Fibroblast of lung (primary cell): ENCODE data around the gene SMG6.

Experiments used
- EZH2 ChIP-seq: IDR thresholded peaks from 2 replicates; pipeline ENCODE4 v1.5.1; 2012; ENCODE audit warnings: low read length, control low read depth, mild to moderate bottlenecking; ENCODE audit errors: missing control alignments
- TF ChIP-seq, protein P1 (sequence below), 2 donors: IDR thresholded peaks in 1 of 2; conservative IDR thresholded peaks in 1 of 2; 1 replicate in 1 of 2; 2 replicates in 1 of 2; pipeline ENCODE4 v1.5.1; 2011 to 2012; ENCODE audit warnings: low read length in 2 of 2, control low read depth in 1 of 2, inconsistent platforms in 1 of 2, low read depth in 1 of 2, mild to moderate bottlenecking in 1 of 2

DNA sequence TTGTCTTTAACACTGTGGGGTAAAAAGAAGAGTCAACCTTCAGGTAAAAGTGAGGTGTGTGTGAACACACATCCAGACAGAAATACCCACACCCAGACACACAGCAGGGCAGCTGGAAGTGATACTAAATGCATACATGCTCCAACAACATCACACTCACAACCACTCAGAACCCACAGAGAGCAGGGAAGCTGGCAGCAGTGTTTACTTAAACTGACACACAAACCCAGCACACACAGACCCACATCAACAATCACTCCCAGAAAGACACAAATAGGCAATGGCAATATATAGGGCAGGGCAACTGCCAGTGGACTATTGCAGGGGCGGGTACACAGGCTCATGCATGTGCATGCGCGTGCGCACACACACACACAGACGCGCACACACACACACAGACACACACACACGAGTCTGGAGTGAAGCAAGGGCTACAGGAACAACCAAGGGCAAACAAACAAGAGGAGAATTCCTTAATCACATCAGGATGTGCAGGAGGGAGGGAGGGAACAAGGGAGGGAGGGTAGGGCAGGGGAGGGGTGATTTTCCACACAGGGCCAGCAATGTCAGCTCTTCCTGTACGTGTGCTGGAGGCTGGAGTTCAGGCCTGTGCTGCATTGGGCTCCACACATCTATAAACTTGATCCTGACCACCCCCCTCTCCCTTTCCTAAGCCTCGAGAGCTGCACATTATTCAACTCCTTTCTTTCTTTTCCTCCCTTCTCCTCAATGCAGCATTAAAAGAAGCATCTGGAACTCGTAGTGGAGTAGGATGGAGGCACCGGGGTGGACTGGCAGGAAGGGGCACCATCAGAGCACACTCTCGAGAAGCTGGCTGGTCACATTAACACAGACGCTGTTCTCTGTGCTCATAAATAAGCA is 218.6 kb downstream of the SMG6 start:
- TF ChIP-seq, protein P1, sequence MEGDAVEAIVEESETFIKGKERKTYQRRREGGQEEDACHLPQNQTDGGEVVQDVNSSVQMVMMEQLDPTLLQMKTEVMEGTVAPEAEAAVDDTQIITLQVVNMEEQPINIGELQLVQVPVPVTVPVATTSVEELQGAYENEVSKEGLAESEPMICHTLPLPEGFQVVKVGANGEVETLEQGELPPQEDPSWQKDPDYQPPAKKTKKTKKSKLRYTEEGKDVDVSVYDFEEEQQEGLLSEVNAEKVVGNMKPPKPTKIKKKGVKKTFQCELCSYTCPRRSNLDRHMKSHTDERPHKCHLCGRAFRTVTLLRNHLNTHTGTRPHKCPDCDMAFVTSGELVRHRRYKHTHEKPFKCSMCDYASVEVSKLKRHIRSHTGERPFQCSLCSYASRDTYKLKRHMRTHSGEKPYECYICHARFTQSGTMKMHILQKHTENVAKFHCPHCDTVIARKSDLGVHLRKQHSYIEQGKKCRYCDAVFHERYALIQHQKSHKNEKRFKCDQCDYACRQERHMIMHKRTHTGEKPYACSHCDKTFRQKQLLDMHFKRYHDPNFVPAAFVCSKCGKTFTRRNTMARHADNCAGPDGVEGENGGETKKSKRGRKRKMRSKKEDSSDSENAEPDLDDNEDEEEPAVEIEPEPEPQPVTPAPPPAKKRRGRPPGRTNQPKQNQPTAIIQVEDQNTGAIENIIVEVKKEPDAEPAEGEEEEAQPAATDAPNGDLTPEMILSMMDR (conservative IDR thresholded peaks at IDR 0.05 in 1 of 2, IDR thresholded peaks at IDR 0.05 in 1 of 2; ENCODE audit: low read depth in 1 of 2, low read length in 2 of 2): no peak
- TF ChIP-seq EZH2: no peak
